GM18867 (cell line): ENCODE measurements around the gene CSAD.

ENCODE experiments used
- ATAC-seq: cut with Tn5 transposase; IDR thresholded peaks from one replicate; pipeline ENCODE4 v1.9.1; 2021; ENCODE audit warnings: mild to moderate bottlenecking, moderate library complexity; ENCODE audit not compliant: unreplicated experiment

The CSAD gene

DNA sequence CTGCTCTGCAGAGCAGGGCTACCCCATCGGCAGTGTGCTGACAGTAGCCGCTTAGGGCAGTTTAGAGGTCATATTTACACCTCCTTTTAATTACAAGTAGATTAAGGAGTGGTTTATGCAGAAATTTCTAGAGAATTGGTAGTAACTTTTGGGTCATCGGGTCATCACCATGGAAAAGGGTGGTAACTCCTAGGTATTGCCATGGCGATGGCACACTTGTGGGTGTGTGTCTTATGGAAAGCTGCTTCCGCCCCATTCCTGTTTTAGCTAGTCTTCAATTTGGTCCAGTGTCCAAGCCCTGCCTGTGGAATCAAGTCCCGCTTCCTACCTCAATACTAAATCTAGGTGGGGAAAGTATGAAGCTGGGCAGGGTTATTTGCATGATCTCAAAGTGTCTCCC is 29.7 kb downstream of the CSAD start:
- ATAC-seq: no peak

DNA sequence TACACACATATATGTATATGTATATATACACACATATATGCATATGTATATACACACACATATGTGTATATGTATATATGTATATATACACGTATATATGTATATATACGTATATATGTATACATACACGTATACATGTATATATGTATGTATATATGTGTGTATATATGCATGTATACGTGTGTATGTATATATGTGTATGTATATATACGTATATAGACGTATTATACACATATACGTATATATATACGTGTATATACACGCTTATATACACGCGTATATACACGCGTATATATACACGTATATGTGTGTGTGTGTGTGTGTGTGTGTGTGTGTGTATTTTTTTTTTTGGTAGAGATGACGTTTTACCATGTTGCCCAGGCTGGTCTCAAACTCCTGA is 33.1 kb downstream of the CSAD start:
- ATAC-seq: no peak

DNA sequence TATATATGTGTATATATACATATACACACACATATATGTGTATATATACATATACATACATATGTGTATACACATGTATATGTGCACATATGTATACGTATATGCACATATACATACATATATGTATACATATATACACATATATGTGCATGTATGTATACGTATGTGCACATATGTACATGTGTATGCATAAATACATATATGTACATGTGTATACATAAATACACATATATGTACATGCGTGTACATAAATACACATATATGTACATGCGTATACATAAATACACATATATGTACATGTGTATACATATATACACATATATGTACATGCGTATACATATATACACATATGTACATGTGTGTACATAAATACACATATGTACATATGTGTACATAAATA is 33.5 kb downstream of the CSAD start:
- no peak for ATAC-seq

- ATAC-seq: no peak
Measured at GRCh38 chr12:53145383-53146260, 35.1 kb downstream of the CSAD start.

DNA sequence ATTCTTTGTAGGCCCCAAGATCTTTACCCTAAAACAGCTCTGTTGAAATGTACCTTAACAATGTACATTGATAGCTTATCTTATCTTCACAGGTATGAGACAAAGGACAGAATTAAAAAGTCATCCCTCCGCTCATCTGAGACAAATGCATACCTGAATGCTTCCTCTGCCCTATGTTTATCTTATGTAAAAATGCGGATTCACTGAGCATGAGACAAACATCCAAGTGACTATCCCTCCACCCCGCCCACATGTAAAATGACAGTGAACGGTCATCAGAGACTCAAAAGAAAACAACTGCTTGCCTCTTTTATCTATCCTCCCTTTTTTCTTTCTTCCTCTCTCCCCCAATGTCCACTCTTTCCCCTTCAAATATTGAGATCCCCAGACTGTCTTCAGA is 37.4 kb downstream of the CSAD start:
- no peak for ATAC-seq

DNA sequence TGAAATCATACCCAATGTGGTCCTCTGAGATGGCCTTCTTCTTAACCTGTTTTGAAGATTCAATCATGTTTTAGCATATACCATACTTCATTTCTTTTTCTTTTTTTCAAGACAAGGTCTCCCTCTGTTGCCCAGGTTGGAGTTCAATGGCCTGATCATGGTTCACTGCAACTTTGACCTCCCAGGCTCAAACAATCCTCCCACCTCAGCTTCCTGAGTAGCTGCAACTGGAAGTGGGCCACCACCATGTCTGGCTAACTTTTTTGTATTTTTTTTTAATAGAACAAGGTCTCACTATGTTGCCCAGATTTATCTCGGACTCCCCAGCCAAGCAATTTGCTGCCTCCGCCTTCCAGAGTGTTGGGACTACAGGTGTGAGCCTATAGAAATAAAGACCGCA is 47.0 kb downstream of the CSAD start:
- no peak for ATAC-seq

DNA sequence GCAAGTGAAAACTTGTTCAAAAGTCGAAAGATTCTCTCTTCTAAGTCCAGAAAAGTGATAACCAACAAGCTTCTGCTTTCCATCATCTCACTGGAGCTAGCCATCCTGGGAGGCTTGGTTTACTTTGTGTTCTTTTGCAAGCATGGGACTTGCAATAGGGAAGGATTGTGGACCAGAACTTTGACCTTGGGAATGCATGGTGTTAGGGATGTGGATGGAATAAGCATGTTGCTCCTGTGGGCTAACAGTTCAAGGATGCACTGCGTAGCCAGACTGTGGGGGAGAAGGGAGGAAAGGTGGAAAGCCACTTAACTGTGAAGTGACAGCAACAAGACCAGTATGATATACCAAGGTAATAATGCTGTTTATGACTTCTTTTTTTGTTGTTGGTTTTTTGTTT is 48.9 kb downstream of the CSAD start:
- no peak for ATAC-seq

DNA sequence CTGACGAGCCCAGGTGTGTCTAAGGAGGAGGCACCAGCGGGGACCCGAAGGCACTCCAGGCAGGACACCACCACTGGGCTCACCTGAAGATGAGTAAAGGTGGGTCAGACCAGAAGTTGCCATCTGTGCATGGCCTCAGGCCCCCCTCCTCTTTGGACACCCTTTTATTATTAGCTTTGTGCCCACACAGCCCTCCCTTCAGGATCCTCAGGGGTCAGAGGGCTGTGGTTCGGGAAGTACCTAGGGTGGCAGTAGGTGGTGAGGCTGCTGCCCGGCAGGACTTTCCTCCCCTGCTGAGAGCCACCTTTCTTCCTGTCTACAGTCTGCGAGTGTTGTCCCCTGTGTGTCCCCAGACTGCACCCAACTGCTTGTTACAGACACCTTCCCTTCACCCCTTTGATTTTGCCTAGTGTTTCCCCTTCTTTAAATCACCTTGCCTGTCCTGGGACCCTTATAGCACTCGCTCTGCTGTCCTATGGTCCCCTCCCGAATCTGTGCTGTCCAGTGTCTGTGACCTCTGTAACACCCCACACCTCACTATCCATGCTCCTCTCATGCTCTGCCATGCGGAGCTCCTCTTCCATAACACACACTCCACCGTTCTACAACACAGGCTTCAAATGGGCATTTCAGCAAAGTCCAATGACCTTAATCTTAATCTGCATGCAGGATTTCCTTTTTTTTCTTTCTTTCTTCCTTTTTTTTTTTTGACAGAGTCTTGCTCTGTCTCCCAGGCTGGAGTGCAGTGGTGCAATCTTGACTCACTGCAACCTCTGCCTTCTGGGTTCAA is 51.8 kb downstream of the CSAD start:
- no peak for ATAC-seq

DNA sequence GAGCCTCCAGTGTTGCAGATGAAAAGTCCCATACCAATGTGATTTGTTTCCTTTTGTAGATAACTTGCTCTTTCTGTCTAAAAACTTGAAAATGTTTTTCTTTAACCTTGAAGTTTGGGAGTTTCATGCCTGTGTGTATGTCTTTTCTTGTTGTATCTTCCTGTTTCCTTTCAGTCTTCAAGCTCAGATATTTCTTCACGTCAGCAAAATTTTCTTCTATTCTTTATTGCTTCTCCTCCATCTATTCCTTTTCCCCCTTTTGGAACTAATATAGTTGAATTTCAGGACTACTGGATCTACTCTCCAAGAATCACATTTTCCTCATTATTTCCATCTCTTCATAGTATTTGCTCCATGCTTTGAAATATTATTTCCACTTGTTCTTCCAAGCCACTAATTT is 53.6 kb downstream of the CSAD start:
- no peak for ATAC-seq

DNA sequence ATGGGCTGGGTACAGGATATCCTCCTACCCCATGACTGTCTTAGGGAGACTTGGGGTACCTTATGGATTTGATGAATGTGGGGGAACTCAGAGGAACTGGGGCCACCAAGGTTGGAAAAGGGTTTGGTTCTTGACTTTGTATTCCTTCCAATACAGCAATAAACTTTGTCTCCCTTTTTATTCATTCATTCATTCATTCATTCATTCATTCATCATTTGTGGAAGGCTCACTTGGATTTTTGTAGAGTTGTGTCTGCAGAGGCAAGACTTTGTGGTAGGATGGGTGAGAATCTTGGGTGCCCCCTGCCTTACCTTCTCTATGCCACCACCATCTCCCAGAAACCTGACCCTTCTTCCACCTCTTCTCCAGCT is 56.4 kb downstream of the CSAD start:
- no peak for ATAC-seq

- ATAC-seq: no peak
Measured at GRCh38 chr12:53123578-53124351, 57.0 kb downstream of the CSAD start.

GRCh38 chr12:53122961-53123468 is 57.7 kb downstream of the CSAD start:
- no peak for ATAC-seq

- ATAC-seq: no peak
Measured at GRCh38 chr12:53120685-53121525, 59.8 kb downstream of the CSAD start.

DNA sequence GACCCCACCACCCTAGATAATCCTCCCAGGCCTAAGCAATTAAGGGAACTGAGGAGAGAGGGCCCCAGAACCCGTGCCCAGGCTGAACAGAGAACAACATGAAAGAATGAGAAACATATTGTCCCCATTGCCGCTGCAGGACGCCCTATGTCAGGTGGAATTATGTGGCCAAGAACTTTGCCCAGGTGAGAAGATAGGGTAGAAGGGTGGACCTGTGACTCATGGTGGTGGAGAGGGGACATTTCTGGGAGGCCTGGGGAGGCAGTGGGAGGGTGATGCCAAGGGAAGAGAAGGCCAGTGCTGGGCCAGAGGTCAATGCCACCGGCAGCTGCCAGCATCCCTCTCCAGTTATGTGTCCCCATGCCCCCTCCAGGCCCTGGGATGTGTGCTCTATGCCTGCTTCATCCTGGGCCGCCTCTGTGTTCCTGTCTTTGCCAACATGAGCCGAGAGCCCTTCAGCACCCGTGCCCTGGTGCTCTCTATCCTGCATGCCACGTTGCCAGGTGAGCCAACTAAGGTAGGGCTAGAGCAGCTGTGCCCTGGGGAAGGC is 61.9 kb downstream of the CSAD start:
- no peak for ATAC-seq

- ATAC-seq: no peak
Measured at GRCh38 chr12:53115891-53116648, 64.7 kb downstream of the CSAD start.

GRCh38 chr12:53115112-53115890 is 65.4 kb downstream of the CSAD start:
- ATAC-seq: no peak

DNA sequence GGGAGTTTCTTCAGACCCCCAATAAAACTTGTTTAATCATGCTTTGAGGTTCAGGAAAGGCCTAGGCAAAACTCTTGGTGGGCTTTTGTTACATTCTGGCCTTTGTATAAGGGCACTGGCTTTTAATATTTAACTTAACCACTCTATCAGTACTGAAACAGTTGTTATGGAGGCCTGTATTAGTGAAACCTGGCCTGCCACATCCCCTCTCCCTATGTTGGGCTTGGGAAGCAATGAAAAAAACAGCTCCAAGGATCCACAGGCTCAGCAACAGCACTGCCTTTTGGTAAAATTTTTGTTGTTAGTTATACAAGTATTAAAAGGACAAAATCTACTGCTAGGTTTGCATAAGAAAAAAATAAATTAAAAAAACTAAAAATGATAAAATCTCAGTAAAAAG is 66.8 kb downstream of the CSAD start:
- no peak for ATAC-seq

DNA sequence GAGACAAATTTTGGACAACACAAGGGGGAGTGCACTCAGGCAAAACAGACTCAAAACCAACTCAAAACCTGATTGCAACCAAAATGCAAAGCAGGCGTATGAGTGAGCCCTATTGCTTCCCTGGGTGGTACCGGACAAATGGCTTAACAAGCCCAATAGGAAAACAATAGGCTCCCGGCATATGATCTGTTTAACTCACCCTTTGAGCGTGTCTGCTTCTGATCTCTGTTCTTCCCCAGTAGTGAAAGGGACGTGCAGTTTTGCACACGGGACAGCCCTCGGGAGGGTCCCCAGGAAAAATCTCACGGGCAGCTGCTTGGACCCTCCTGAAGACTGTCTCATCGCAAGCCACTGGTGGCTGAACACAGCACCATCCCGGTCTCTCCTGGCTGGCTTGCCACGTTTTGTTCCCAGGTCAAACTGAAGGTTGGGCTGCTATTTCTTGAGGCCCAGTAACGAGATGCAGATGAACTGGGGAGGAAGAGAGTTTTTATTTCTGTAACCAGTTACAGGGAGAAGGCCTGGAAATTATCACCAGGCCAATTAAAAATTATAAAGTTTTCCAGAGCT is 67.5 kb downstream of the CSAD start:
- no peak for ATAC-seq
